Measurements from ENCODE around the gene TET3. TPM values are rescaled to one million over a fixed set of nuclear protein-coding genes. Genes with fewer than 3 reads are reported as not detected.

Gene TET3
- total RNA-seq, 3 donors from 2014 or later, result 16.6 to 28.7 (median 21.9) TPM

DNA sequence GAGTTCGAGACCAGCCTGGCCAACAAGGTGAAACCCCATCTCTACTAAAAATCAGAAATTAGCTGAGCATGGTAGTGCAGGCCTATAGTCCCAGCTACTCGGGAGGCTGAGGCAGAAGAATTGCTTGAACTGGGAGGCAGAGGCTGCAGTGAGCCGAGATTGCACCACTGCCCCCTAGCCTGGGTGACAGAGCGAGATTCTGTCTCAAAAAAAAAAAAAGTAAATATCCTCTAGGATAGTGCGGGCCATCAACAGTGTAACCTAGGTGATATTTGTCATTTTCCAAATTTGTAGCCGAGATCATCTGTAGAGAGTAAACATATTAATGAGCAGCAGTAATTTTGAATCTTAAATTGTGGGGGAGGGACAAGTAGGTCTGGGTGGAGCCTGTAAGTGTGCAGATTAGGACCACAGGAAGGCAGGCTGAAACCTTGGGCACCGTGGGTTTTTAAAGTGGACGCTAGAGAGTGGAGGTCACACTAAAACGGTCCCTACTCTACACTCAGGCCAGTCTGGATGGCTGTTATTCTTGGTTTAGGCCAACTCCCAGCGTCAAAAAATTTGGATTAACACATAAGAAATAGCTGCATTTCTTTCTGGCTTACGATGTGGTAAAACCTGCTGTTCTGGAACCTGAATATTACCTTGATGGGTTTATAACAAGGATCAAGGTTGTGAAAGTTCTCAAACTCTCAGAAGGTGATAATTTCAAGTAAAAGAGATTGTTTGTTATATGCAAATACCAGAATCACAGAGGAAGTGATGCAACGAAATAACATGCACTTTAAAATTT, 22.7 kb upstream of the TET3 start:
- DNase-seq (no peak), ATAC-seq (no peak)
- Histone ChIP-seq H3K4me1 (ENCODE audit: low read depth) (no peaks in the 10 kb centered on the region), H3K4me3 (no peak overlapping the region), H3K9me3 (no peaks in the 10 kb centered on the region), H3K36me3 (ENCODE audit: low read depth) (no peaks in the 10 kb centered on the region)
- TF ChIP-seq, protein P1, sequence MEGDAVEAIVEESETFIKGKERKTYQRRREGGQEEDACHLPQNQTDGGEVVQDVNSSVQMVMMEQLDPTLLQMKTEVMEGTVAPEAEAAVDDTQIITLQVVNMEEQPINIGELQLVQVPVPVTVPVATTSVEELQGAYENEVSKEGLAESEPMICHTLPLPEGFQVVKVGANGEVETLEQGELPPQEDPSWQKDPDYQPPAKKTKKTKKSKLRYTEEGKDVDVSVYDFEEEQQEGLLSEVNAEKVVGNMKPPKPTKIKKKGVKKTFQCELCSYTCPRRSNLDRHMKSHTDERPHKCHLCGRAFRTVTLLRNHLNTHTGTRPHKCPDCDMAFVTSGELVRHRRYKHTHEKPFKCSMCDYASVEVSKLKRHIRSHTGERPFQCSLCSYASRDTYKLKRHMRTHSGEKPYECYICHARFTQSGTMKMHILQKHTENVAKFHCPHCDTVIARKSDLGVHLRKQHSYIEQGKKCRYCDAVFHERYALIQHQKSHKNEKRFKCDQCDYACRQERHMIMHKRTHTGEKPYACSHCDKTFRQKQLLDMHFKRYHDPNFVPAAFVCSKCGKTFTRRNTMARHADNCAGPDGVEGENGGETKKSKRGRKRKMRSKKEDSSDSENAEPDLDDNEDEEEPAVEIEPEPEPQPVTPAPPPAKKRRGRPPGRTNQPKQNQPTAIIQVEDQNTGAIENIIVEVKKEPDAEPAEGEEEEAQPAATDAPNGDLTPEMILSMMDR (IDR thresholded peaks at IDR 0.05), result no peak
- intact Hi-C loops (cut with DNase I, micrococcal nuclease), result no loop called here

- TF ChIP-seq, protein P1 (IDR thresholded peaks at IDR 0.05), result no peak
- Histone ChIP-seq H3K9me3 (no peaks in the 10 kb centered on the region), H3K4me1 (ENCODE audit: low read depth) (no peaks in the 10 kb centered on the region), H3K4me3 (no peak overlapping the region), H3K36me3 (ENCODE audit: low read depth) (no peaks in the 10 kb centered on the region)
- DNase-seq (no peak), ATAC-seq (no peak)
- intact Hi-C loops (cut with DNase I, micrococcal nuclease), result no loop called here
Measured at GRCh38 chr2:73962798-73963197, 21.9 kb upstream of the TET3 start.

- intact Hi-C loops (cut with DNase I, micrococcal nuclease), result no loop called here
- H3K36me3 ChIP-seq (ENCODE audit: low read depth), result no peaks in the 10 kb centered on the region
- no peak overlapping the region for H3K4me3 ChIP-seq
- H3K9me3 ChIP-seq, result no peaks in the 10 kb centered on the region
- TF ChIP-seq, protein P1 (IDR thresholded peaks at IDR 0.05), result no peak
- no peak for DNase-seq
- no peaks in the 10 kb centered on the region for H3K4me1 ChIP-seq (ENCODE audit: low read depth)
- ATAC-seq, result no peak
Measured at GRCh38 chr2:73963385-73964120, 21.2 kb upstream of the TET3 start.

GRCh38 chr2:73964223-73964622, 20.5 kb upstream of the TET3 start:
- no peaks in the 10 kb centered on the region for H3K9me3 ChIP-seq
- no peak for ATAC-seq
- no peak for DNase-seq
- no peaks in the 10 kb centered on the region for H3K4me1 ChIP-seq (ENCODE audit: low read depth)
- intact Hi-C loops (cut with DNase I, micrococcal nuclease), result no loop called here
- TF ChIP-seq, protein P1 (IDR thresholded peaks at IDR 0.05), result no peak
- H3K36me3 ChIP-seq (ENCODE audit: low read depth), result no peaks in the 10 kb centered on the region
- H3K4me3 ChIP-seq, result no peak overlapping the region

DNA sequence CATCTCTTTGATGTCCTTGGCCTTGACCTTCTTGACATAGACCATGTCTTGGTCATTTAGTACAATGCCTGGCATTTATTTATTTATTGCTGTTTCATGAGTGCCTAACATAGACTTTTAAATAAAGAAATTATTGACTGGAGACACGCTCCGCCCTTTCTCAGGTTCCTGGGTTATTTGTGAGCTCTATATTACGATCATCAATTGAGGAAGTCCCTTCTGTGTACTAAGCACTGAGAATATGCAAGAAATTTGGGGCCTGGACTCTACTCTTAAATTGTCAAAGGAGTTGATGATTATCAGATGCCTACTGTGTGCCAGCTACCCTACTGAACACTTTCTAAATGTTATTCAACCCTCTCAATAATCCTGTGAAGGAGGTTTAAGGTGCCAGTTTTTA, 19.7 kb upstream of the TET3 start:
- H3K36me3 ChIP-seq (ENCODE audit: low read depth), result no peaks in the 10 kb centered on the region
- TF ChIP-seq, protein P1 (IDR thresholded peaks at IDR 0.05), result no peak
- no peaks in the 10 kb centered on the region for H3K4me1 ChIP-seq (ENCODE audit: low read depth)
- H3K9me3 ChIP-seq, result no peaks in the 10 kb centered on the region
- ATAC-seq (no peak), DNase-seq (no peak)
- H3K4me3 ChIP-seq, result no peak overlapping the region
- intact Hi-C loops (cut with DNase I, micrococcal nuclease), result no loop called here
